Fibroblast of lung (primary cell): ENCODE results near the gene GPER1. TPM values are rescaled to one million over a fixed set of nuclear protein-coding genes. Genes with fewer than 3 reads are reported as not detected.

Source experiments
- DNase-seq, 2 donors: peaks; one replicate each; pipeline versions ENCODE4 v3.0.0 to v3.0.0-alpha.2; 2010; ENCODE audit warnings: low read depth in 2 of 2
- H2AFZ ChIP-seq: 2 replicates; pipeline ENCODE4 v1.5.1; 2012; ENCODE audit warnings: low read length, control low read depth, inconsistent platforms
- H3K27ac ChIP-seq: 2 replicates; pipeline ENCODE4 v1.5.1; 2011; ENCODE audit warnings: low read length, control low read depth; ENCODE audit not compliant: insufficient read depth
- H3K27me3 ChIP-seq: 2 replicates; pipeline ENCODE4 v1.5.1; 2011; ENCODE audit warnings: mild to moderate bottlenecking, low read length; ENCODE audit not compliant: control insufficient read depth, insufficient read depth
- H3K36me3 ChIP-seq: 2 replicates; pipeline ENCODE4 v1.5.1; 2011; ENCODE audit warnings: low read length; ENCODE audit not compliant: control insufficient read depth, insufficient read depth
- H3K4me1 ChIP-seq: 2 replicates; pipeline ENCODE4 v1.5.1; 2011; ENCODE audit warnings: low read length; ENCODE audit not compliant: control insufficient read depth, insufficient read depth; ENCODE audit errors: extremely low read depth
- H3K4me2 ChIP-seq: 2 replicates; pipeline ENCODE4 v1.5.1; 2011; ENCODE audit warnings: low read length, control low read depth; ENCODE audit not compliant: insufficient read depth; ENCODE audit errors: extremely low read depth
- H3K4me3 ChIP-seq, 4 experiments: fragments of 200-600 bp in 1 of 4; sonication (generic) in 1 of 4; replicated peaks in 1 of 4; 2 replicates each; pipeline ENCODE4 v1.5.1; 2011 to 2016; ENCODE audit warnings: low read length in 4 of 4, low read depth in 3 of 4, mild to moderate bottlenecking in 3 of 4, control low read depth in 2 of 4, inconsistent platforms in 1 of 4, mixed read lengths in 1 of 4; ENCODE audit not compliant: insufficient read depth in 1 of 4; ENCODE audit errors: control extremely low read depth in 1 of 4
- H3K79me2 ChIP-seq: 2 replicates; pipeline ENCODE4 v1.5.1; 2012; ENCODE audit warnings: mild to moderate bottlenecking, low read length, inconsistent platforms; ENCODE audit not compliant: control insufficient read depth, insufficient read depth
- H3K9ac ChIP-seq: 2 replicates; pipeline ENCODE4 v1.5.1; 2011; ENCODE audit warnings: mild to moderate bottlenecking, low read length, control low read depth; ENCODE audit not compliant: insufficient read depth
- H3K9me3 ChIP-seq: 2 replicates; pipeline ENCODE4 v1.5.1; 2012; ENCODE audit warnings: low read depth, low read length; ENCODE audit not compliant: control insufficient read depth, insufficient read depth
- H4K20me1 ChIP-seq: 2 replicates; pipeline ENCODE4 v1.5.1; 2011; ENCODE audit warnings: low read length; ENCODE audit not compliant: control insufficient read depth, insufficient read depth; ENCODE audit errors: extremely low read depth
- CTCF ChIP-seq, 2 donors: IDR thresholded peaks in 1 of 2; conservative IDR thresholded peaks in 1 of 2; 1 replicate in 1 of 2; 2 replicates in 1 of 2; pipeline ENCODE4 v1.5.1; 2011 to 2012; ENCODE audit warnings: low read length in 2 of 2, control low read depth in 1 of 2, inconsistent platforms in 1 of 2, low read depth in 1 of 2, mild to moderate bottlenecking in 1 of 2
- EZH2 ChIP-seq: IDR thresholded peaks from 2 replicates; pipeline ENCODE4 v1.5.1; 2012; ENCODE audit warnings: low read length, control low read depth, mild to moderate bottlenecking; ENCODE audit errors: missing control alignments
- polyA plus RNA-seq, 2 donors: library from polyadenylated mRNA; depleted of rRNA in 1 of 2; stranded (reverse) in 1 of 2; unstranded in 1 of 2; fragments of >200 nt; gene quantifications; 2 replicates each; pipeline ENCODE4 v1.2.1, GENCODE V29; 2011 to 2012; ENCODE audit warnings: missing spikeins in 1 of 2
- total RNA-seq: library from RNA; depleted of rRNA; stranded (reverse); fragments of >200 nt; gene quantifications from 2 replicates; pipeline ENCODE4 v1.2.1, GENCODE V29; 2014

Gene GPER1
- total and polyA plus RNA-seq, 2 donors (not counting 1 experiment from before 2014, with no cell fraction given): 2.0 to 2.3 TPM

GRCh38 chr7:1044189-1045068, 43.5 kb upstream of the GPER1 start, which contains the start of gene GPR146:
Gene GPR146 (plus strand): TSS chr7:1044546. CDS start chr7:1057516, 12,970 bp downstream.
- peak; percentile 93 to 96 for DNase-seq
- peak within 1 kb of the TSS; percentile 44 for H2AFZ ChIP-seq
- peak within 1 kb of the TSS; percentile 60 for H3K27ac ChIP-seq
- no peaks in the 10 kb centered on the region for H3K27me3 ChIP-seq
- peak within 1 kb of the TSS; percentile 48 for H3K9ac ChIP-seq
- H4K20me1 ChIP-seq: no peaks in the 10 kb centered on the region
- no peaks in the 10 kb centered on the region for H3K79me2 ChIP-seq
- peak within 1 kb of the TSS; percentile 67 for H3K4me2 ChIP-seq
- peaks cover 15% of the 10 kb centered on the region for H3K4me1 ChIP-seq
- peak; percentile 55 to 66 for TF ChIP-seq CTCF (conservative IDR thresholded peaks at IDR 0.05 in 1 of 2, IDR thresholded peaks at IDR 0.05 in 1 of 2; ENCODE audit: low read depth in 1 of 2, low read length in 2 of 2)
- TF ChIP-seq EZH2: no peak
- peak within 1 kb of the TSS; percentile 41 to 68 (median 55) for H3K4me3 ChIP-seq
- no peaks in the 10 kb centered on the region for H3K9me3 ChIP-seq
- no peaks in the 10 kb centered on the region for H3K36me3 ChIP-seq

- peak overlapping the region; percentile 62 for H3K4me2 ChIP-seq
- peak overlapping the region; percentile 41 to 68 (median 46) for H3K4me3 ChIP-seq
- no peak for TF ChIP-seq EZH2
- no peak for TF ChIP-seq CTCF (conservative IDR thresholded peaks at IDR 0.05 in 1 of 2, IDR thresholded peaks at IDR 0.05 in 1 of 2; ENCODE audit: low read depth in 1 of 2, low read length in 2 of 2)
- H2AFZ ChIP-seq: no peak overlapping the region
- no peaks in the 10 kb centered on the region for H3K36me3 ChIP-seq
- H3K4me1 ChIP-seq: peaks cover 11% of the 10 kb centered on the region
- no peaks in the 10 kb centered on the region for H4K20me1 ChIP-seq
- H3K79me2 ChIP-seq: no peaks in the 10 kb centered on the region
- no peak overlapping the region for H3K9ac ChIP-seq
- no peak overlapping the region for H3K27ac ChIP-seq
- no peaks in the 10 kb centered on the region for H3K9me3 ChIP-seq
- no peak for DNase-seq
- H3K27me3 ChIP-seq: no peaks in the 10 kb centered on the region
Measured at GRCh38 chr7:1045069-1046063, 42.5 kb upstream of the GPER1 start.
